Lower lobe of right lung (tissue), 2 donors: ENCODE measurements around the gene TPSD1. TPM values are rescaled to one million over a fixed set of nuclear protein-coding genes. Genes with fewer than 3 reads are reported as not detected.

ENCODE experiments used
- ATAC-seq, 2 donors: fragments of 200-7000 bp; cut with Tn5 transposase; one replicate each; pipeline ENCODE4 v1.9.1; 2020 to 2022; ENCODE audit warnings: mild to moderate bottlenecking in 2 of 2, moderate library complexity in 2 of 2
- DNase-seq: peaks from one replicate; pipeline ENCODE4 v3.0.0-alpha.2; 2020
- H3K27ac ChIP-seq: fragments of 200-600 bp; one replicate; pipeline ENCODE4 v1.8.0; 2022
- H3K27me3 ChIP-seq: fragments of 200-600 bp; one replicate; pipeline ENCODE4 v1.8.0; 2022; ENCODE audit warnings: low read depth
- H3K36me3 ChIP-seq: fragments of 200-600 bp; one replicate; pipeline ENCODE4 v1.8.0; 2022; ENCODE audit warnings: mild to moderate bottlenecking
- H3K4me1 ChIP-seq: fragments of 200-600 bp; one replicate; pipeline ENCODE4 v1.8.0; 2022
- H3K4me3 ChIP-seq: fragments of 200-600 bp; one replicate; pipeline ENCODE4 v1.8.0; 2022; ENCODE audit warnings: mild to moderate bottlenecking
- H3K9me3 ChIP-seq: fragments of 200-600 bp; one replicate; pipeline ENCODE4 v1.8.0; 2022
- intact Hi-C: fragments of 100-400 bp; cut with DNase I; formaldehyde crosslinking; loops from one replicate; pipeline ENCODE4 v1.11.0; 2022
- total RNA-seq: library from RNA; stranded (reverse); fragmentation: NEBNext Ultra II Directional; extraction: Animal tissue kit (Norgen Biotek cat#: 25700); gene quantifications from one replicate; pipeline ENCODE4 v1.2.1, GENCODE V29; 2021
- TF ChIP-seq, protein P1 (sequence below): fragments of 200-600 bp; IDR thresholded peaks from one replicate; pipeline ENCODE4 v1.8.0; 2022; ENCODE audit warnings: antibody characterized with exemption, mild to moderate bottlenecking
- donor health status: DM: no; HTN: yes; CAD: no; lungs with severe emphysema.

The TPSD1 gene
- total RNA-seq, 1 donor from 2014 or later = 9.6 TPM

DNA sequence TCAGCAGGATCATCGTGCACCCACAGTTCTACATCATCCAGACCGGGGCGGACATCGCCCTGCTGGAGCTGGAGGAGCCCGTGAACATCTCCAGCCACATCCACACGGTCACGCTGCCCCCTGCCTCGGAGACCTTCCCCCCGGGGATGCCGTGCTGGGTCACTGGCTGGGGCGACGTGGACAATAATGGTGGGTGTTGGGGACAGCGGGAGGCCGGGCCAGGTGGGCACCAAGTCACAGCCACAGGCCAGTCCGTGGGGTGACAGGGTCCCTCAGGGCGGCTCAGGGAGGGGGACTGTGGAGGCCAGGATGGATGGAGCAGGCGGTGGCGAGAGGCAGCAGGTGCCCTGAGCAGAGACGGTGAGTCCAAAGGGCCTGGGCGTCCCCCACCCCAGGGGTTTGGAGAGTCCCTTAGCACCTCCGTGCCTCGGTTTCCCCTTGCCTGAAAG is 1.0 kb downstream of the TPSD1 start:
- H3K36me3 ChIP-seq = no peaks in the 10 kb centered on the region
- H3K27ac ChIP-seq = no peak overlapping the region
- intact Hi-C loops = no loop called here
- no peak overlapping the region for H3K4me3 ChIP-seq
- TF ChIP-seq, protein P1, sequence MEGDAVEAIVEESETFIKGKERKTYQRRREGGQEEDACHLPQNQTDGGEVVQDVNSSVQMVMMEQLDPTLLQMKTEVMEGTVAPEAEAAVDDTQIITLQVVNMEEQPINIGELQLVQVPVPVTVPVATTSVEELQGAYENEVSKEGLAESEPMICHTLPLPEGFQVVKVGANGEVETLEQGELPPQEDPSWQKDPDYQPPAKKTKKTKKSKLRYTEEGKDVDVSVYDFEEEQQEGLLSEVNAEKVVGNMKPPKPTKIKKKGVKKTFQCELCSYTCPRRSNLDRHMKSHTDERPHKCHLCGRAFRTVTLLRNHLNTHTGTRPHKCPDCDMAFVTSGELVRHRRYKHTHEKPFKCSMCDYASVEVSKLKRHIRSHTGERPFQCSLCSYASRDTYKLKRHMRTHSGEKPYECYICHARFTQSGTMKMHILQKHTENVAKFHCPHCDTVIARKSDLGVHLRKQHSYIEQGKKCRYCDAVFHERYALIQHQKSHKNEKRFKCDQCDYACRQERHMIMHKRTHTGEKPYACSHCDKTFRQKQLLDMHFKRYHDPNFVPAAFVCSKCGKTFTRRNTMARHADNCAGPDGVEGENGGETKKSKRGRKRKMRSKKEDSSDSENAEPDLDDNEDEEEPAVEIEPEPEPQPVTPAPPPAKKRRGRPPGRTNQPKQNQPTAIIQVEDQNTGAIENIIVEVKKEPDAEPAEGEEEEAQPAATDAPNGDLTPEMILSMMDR = no peak
- no peaks in the 10 kb centered on the region for H3K9me3 ChIP-seq
- H3K4me1 ChIP-seq = no peaks in the 10 kb centered on the region
- ATAC-seq (peak in 1 of 2 donors; percentile 4), DNase-seq (no peak)
- H3K27me3 ChIP-seq = peaks cover 42% of the 10 kb centered on the region

DNA sequence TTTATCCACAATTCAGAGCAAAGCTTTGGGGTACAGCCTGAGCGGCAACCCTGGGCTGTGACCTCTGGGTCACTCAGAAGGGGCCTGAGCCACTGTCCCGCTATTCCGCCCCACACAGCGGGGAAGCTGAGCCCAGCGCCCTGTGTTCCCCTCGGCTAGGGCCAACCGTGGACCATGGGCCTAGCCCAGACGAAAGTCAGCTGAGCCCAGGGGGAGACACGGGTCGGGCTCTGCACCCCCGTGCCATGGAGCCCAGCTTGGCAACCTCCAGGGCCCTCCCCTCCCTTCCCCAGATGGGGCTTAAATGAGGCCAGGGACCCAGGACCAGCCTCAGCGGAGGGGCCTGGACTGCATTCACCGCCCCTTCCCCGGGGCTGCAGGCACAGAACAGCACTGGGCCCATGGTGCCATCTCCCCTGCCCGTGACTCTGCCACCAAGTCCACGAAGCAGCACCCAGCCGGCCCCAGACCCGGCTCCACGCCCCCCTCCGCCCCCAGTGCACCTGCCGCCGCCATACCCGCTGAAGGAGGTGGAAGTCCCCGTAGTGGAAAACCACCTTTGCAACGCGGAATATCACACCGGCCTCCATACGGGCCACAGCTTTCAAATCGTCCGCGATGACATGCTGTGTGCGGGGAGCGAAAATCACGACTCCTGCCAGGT is 1.8 kb downstream of the TPSD1 start:
- Histone ChIP-seq H3K36me3 (no peaks in the 10 kb centered on the region), H3K9me3 (no peaks in the 10 kb centered on the region), H3K27me3 (peaks cover 49% of the 10 kb centered on the region), H3K27ac (no peak overlapping the region), H3K4me3 (no peak overlapping the region), H3K4me1 (no peaks in the 10 kb centered on the region)
- TF ChIP-seq, protein P1 = no peak
- no peak for DNase-seq
- ATAC-seq = no peak
- intact Hi-C loops = no loop called here

DNA sequence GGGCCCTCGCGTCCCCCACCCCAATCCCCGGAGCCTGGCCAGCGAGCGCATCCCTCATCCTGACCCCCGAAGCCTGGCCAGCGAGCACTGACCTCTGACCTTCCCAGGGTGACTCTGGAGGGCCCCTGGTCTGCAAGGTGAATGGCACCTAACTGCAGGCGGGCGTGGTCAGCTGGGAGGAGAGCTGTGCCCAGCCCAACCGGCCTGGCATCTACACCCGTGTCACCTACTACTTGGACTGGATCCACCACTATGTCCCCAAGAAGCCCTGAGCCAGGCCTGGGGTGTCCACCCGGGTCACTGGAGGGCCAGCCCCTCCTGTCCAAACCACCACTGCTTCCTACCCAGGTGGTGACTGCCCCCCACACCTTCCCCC is 2.3 kb downstream of the TPSD1 start:
- H3K4me1 ChIP-seq = no peaks in the 10 kb centered on the region
- H3K36me3 ChIP-seq = no peaks in the 10 kb centered on the region
- no peak for DNase-seq
- H3K27ac ChIP-seq = no peak overlapping the region
- intact Hi-C loops = no loop called here
- peaks cover 54% of the 10 kb centered on the region for H3K27me3 ChIP-seq
- TF ChIP-seq, protein P1 = no peak
- no peak for ATAC-seq
- H3K9me3 ChIP-seq = no peaks in the 10 kb centered on the region
- no peak overlapping the region for H3K4me3 ChIP-seq

DNA sequence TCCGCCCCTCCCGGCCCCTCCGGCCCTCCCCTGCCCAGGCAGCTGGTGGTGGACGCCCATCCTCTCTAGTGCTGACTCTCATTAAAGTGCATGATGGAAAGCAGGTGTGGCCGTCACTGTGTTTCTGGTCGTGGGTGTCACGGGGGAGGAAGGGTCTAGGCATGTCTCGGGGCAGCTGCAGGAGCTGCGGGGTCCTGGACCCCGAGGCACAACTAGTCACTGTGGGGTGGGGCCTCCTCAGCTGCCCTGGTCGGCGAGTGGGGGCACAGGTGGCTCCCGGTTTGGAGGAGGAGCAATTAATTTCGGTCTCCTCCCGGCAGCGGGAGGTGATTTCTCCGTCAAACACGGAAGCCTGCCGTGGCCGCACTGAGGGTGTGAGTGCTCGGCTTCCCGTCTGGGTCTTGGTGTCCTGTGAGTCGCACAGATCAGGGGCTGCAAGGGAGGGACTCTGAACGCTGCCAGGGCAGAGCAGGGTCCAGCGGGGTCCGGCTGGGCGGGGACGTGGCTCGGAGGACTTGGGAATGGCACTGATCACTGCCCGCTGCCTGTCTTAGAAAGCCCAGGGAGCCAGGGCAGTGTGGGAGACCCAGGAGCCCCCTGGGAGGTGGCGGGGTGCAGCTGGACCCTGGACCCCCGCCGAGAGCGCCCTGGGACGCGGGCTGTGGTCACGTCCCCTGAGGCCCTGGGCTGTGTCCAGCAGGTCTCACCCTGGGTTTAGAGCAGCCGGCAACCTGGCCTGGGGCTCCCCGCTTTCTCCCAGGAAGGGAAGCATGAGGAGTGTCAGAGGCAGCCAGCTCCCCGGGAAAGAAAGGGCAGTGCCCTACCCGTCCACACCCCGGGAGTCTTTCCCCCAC is 3.3 kb downstream of the TPSD1 start:
- Histone ChIP-seq H3K4me1 (no peaks in the 10 kb centered on the region), H3K27me3 (peaks cover 62% of the 10 kb centered on the region), H3K36me3 (no peaks in the 10 kb centered on the region), H3K9me3 (no peaks in the 10 kb centered on the region), H3K27ac (no peak overlapping the region), H3K4me3 (no peak overlapping the region)
- TF ChIP-seq, protein P1 = no peak
- intact Hi-C loops = no loop called here
- ATAC-seq (no peak), DNase-seq (no peak)

DNA sequence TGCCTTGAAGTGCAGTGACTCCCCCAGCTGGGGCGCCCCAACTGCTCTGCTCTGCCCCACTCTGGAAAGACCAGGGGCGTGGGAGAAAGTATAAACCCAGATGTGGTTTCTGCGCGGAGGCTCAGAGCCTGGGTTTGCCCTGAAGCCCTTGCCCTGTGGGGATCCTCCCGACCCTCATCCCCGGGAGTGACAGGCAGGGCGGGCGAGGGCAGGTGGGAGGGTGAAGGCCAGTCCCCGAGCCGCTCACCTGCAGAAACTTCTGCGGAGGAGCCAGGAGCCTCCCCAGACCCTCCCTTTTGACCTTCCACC is 3.8 kb downstream of the TPSD1 start:
- H3K27ac ChIP-seq = no peak overlapping the region
- DNase-seq (no peak), ATAC-seq (no peak)
- no peaks in the 10 kb centered on the region for H3K36me3 ChIP-seq
- TF ChIP-seq, protein P1 = no peak
- intact Hi-C loops = no loop called here
- H3K4me1 ChIP-seq = no peaks in the 10 kb centered on the region
- no peaks in the 10 kb centered on the region for H3K9me3 ChIP-seq
- H3K27me3 ChIP-seq = peaks cover 62% of the 10 kb centered on the region
- no peak overlapping the region for H3K4me3 ChIP-seq
